Gastroesophageal sphincter (tissue), 3 donors: ENCODE results near the gene EGFLAM.

ENCODE experiments used
- CTCF ChIP-seq, 4 experiments: fragments of 200-600 bp in 2 of 4; fragments of 450-650 bp in 2 of 4; sonication (generic) in 1 of 4; IDR thresholded peaks; one replicate each; pipeline ENCODE4 v1.5.1; 2017 to 2019; ENCODE audit warnings: antibody characterized with exemption in 4 of 4, mild to moderate bottlenecking in 2 of 4, moderate library complexity in 2 of 4
- POLR2AphosphoS5 ChIP-seq: sonication (generic); formaldehyde crosslinking; IDR thresholded peaks from one replicate; pipeline ENCODE4 v1.6.1; 2017; ENCODE audit warnings: antibody characterized with exemption

DNA sequence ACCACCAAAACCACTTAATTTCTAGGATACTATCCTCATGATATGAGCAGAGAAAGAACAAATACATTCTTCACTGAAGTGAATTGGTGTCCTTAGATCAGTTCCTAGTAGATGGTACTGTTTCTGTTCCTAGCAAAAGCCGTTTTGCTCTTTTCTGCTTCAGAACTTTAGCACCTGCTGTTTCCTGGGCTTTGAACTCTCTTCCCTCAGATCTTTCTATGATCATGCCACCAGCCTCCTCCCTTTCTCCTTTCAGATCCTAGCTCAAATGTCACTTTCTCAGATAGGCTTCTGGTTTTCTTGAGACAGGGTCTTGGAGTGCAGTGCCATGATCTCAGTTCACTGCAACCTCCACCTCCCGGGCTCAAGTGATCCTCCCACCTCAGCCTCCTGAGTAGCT lies 118.0 kb downstream of the EGFLAM start:
- no peak for TF ChIP-seq CTCF (IDR thresholded peaks at IDR 0.05)
- no peak for TF ChIP-seq POLR2AphosphoS5
